Daoy (cell line): Measurements from ENCODE around the gene ST3GAL5. TPM values are rescaled to one million over a fixed set of nuclear protein-coding genes. Genes with fewer than 3 reads are reported as not detected.

ENCODE experiments used
- DNase-seq: peaks from one replicate; pipeline ENCODE4 v3.0.0-alpha.2; 2015; ENCODE audit warnings: low read depth
- total RNA-seq: library from RNA; depleted of rRNA; stranded (reverse); fragments of >200 nt; shearing (Covaris generic); gene quantifications from 2 replicates; pipeline ENCODE4 v1.2.3, GENCODE V29; 2014

The ST3GAL5 gene
- total RNA-seq, 1 experiment from 2014 or later: 31.9 TPM

DNA sequence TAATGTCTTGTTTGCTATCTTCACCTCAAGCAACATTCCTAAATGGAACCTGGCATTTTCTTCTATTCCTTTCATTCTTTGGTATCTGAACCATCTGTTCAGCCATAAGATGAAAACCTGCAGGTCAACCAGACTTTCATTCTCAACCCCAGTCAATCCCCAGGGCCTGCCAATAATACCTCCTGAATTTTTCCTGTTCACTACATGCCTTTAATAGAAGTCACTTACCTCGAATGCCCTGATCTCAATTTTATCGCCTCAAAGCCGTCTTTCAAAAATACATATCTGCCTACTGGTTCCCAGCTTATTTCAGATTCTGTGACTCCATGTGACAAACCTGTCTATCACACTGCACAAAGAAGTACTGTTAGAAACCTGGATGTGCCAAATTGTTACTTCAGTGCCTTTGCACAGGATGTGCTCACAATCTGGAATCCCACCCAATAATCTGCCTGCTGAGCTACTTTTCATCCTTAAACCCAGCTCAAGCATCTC, 22.6 kb downstream of the ST3GAL5 start:
- DNase-seq: no peak

DNA sequence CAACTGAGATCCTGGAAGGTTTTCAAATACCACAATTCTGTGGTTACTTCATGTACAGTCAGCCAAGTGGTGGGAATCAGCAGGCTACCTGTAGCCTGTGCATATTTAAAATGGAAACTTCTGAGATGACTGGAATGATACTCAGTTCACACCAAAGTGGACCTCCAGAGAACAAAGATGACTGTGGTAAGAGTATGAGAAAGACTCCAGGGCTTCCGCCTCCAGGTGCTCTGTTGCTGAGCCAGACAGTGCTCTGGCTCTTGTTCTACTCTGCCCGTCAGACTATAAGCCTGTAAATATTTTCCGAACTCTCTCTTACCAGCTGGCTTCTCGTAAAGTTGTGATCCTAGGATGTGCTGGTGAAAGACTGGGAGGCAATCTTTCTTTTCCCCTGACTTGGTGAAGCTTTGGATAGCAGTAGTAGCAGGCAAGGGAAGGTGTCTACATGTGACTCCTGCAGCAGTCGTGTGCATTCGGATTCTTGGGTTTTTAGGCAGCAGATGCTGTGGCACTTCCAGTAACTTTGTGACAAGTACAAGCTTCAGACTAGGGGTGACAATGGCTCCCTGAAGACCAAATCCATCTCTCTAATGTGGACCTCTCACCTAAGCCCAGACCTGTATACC, 23.1 kb downstream of the ST3GAL5 start:
- peak; percentile 32 for DNase-seq

DNA sequence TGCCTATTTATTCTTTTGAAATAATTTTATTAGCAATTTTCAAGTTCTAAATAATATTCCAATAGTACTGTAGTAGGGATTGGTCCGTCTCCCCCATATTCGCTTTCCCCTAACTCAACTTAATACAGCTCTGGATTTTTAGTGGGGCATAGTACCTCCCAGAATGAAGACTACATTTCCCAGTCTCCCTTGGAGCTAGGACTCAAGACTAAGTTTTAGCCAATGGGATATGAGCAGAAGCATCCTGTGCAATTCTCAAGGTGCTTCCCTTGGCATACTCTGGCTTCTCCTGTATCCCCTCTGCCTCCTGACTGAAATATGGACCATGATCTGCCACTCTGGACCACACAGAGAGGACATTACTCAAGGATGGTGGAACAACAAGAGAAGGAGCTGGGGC, 24.1 kb downstream of the ST3GAL5 start:
- no peak for DNase-seq

DNA sequence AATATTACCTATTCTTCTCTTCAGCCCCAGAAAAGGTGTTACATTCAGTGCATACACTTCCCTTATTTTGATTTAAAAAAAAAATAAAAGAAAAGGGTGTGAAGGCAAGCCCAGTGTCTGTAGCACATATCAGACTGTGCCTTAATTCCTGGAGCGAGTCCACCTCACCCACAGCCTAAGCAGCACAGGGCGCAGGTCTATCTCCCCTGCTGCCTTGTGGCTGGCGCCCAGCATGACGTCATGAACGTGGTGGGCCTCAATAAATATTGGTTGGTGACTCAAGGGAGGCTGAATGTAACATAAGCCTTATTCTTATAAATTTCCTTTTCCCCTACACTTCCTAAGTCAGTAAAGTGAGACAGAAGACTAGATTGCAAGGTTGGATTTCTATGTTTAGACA, 26.4 kb downstream of the ST3GAL5 start:
- DNase-seq: peak; percentile 92

DNA sequence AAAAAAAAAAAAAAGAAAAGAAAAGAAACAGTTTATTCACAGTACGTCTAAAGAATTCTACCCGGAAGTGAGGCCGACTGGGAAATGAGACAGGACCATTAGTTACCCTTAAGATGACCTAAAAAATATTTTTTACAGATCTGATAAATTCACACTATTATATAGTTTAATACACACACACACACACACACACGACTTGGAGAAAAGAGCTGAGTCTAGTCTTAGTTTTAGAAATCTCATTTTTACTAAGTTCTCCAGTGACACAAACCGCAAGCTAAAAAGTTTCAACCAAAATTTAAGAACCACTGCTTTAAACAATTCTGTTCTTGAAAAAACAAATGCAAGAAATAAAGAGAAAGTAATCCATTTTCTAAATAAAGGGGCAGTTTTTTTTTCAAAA, 27.1 kb downstream of the ST3GAL5 start:
- no peak for DNase-seq

DNA sequence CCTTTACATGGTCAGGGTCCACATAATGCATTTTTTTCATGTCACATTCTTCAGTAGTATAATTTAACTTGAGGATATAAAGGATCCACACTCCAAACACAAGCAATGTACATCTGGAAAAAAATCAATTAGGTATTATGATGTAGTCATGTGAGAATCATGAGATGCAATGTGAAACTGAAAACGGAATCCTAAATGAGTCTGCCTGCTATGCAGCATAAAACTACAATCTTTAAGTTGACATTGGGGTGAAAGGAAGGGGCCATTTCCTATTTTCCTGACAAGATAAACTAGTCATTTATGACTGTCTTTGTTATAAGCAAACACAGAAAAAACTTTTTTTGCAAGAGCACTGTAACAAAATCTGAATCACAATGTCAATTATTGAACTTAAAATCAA, 27.6 kb downstream of the ST3GAL5 start:
- DNase-seq: no peak

DNA sequence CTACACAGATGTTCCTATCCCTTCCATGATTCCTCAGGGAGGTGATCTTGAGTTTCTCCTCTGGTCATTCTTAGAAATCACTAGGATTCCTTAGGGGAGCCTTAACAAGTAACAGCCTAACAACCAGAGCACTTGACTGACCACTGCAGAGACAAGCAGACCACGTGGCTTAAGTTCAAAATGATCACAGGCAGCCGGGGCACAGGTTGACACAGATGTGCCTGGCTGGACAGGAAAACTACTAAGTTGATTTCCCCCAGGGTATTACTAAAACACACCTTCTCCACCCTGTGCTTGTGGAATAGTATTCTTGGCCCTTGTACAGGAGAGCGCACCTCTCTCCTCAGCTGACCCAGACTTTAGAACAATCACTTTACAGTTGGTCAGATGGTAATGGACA, 29.9 kb downstream of the ST3GAL5 start:
- no peak for DNase-seq

DNA sequence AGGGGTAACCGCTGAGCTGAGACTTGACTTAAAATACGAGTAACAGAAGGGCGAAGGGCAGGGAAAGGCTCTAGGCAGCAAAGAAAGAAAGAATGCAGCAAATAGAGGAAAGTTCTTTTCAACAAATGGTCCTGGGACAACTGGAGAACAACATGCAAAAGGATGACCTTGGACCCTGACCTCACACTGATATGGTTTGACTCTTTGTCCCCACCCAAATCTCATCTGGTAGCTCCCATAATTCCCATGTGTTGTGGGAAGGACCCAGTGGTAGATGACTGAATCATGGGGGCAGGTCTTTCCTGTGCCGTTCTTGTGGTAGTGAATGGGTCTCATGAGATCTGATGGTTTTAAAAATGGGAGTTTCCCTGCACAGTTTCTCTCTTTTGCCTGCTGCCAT, 33.9 kb downstream of the ST3GAL5 start:
- DNase-seq: no peak

DNA sequence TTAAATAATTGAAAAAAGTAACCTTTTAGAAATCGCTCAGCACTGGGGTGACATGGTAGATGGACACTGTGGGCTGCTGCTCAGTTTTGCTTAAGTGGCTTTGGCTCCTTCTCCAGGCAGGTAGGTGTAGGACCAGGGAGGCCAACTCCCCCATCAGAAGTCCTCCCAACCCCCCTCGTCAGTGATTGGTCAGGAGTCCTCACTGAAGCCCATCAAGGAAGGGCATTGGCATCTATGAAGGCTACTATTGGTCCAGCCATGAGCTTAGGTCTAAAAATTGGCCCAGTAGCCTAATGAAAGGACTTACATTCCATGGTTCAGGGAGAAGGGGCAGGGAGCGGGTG, 34.7 kb downstream of the ST3GAL5 start:
- DNase-seq: no peak

DNA sequence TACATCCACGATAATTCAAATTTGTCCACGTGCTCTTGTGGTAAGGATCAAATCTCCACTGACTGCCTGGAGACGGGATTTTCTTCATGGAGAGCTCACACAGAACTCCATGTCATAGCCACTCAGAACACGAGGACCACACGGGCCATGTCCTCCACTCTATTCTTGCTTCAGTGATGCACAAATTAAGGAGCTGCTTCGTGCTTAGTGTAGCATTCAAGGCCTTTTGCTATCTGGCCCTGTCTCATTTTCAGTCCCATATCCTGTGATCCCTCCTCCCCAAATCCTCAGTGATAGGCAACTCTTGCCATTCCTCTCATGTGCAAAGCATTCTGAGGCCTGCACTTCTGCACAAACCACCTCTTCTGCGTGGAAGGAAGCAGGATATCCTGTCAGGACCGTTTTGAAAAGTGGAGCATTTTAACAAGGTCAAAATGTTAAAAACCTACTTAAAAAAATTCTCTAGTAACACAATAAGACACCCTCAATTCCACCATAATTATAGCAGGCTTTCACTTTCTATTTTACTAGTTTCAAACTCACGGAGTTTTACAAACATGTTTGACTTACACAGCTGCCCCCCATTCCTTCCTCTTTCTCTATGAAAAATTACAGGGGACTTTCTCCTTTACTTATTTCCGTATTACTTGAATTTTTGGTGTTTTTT, 35.2 kb downstream of the ST3GAL5 start:
- no peak for DNase-seq

DNA sequence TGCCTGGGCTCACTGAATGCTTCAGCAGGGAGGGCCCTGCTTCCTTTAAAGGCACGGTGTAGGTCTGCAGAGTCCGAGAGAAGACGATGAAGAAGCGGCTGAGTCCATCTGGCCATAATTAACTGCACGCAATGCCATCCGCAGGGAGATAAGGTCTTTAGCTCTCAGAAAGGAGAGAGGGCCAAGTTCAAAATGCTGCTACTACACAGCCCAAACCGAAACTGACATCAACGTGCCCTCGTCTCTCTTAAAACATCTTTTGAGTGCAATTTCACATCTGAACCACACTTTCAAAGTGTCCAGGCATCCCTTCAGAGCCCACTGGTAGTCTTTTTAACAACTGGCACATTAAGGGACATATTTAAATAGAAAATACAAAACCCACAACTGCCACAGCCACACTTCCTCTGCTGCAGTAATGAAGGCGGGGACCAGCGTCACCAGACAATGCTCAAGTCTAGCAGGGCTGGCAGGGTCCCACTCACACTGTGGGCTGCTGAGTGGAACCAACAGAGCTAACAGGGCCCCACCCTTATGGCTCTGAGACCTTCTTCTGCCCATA, 35.8 kb downstream of the ST3GAL5 start:
- DNase-seq: no peak

DNA sequence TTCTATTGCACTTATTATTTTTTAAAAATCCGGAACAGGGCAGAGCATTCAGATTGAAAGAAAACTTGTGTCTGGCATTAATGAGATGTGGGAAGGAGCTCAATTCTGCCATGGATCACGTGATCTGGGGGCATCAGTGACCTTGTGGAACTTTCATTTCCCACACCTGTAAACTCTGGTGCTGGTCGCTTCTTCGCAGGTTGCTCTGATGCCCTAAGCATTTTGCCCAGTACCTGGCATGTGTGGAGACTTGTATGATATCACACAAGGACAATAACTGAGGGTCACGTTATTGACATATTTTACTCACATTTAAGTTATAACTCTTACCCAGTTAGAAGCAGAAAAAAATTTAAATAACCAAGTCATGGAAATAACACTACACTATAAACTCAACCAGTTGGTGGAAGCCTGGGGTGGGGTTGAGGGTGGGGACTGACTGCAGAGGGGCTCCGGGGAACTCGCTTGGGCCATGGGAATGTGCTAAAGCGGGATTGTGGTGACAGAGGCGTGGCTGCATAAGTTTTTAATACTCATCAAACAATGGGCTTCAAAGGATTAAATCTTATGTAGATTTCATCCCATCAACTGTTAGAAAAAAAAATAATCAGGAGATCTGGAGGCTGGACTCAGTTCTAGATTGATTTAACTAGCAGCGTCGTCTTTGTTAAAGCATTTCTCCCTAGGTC, 36.5 kb downstream of the ST3GAL5 start:
- DNase-seq: no peak

DNA sequence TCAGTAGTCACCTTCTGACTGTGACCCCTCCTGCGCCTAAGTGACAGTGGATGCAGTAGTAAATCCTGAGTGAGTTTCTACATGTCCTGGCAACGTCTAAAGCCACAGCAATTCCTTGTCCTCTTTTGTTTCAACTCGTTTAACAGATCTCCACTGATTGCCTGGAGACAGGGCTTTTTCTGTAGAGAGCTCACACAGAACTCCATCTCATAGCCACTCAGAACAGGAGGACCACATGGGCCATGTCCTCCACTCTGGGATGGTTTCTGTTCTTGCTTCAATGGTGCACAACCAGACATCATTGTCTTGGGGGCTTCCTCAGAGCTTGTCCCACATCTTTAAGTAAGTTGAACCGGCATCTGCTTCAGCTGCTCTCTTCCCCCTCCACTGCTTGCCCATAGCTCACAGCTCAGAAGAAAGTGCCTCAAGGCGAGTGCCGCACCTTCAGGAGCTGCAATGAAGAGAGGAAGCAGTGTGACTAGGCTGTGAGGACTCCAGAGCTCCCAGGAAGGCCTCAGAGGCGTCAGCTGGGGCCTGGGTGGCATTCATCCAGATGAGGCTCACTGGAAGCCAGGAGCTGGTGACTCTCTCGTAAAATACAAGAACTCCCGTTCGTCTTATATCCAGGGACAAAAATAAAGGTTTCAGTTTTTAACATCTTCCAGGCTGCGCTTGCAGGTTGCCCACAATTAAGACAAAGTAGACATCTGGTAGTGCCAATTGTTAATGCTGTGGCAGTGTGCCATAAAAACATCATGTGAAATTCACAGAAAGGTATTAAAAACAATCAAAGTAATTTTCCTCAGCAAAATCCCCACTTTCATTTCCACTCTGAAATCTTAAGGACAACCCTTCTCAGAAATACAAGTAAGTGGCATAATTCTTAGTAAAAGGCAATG, 37.3 kb downstream of the ST3GAL5 start:
- DNase-seq: no peak

DNA sequence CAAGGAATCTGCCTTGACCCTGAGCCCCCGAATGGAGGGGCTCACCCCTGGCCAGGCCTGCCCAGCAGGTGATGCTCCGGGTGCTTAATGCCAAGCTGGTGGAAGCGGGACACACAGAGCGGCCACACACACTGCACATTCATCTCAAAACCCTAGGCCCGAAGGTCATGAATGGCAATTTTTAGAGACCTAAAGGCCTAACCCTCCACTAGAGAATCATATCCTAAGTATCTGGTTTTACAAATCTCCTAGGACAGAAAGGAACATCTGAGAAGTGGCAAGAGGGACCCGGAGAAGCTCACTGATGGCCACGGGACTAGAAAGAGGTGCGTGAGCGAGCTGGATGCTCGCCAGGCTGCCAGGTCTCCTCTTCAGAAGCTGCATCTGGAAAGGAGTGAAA, 38.3 kb downstream of the ST3GAL5 start:
- no peak for DNase-seq

DNA sequence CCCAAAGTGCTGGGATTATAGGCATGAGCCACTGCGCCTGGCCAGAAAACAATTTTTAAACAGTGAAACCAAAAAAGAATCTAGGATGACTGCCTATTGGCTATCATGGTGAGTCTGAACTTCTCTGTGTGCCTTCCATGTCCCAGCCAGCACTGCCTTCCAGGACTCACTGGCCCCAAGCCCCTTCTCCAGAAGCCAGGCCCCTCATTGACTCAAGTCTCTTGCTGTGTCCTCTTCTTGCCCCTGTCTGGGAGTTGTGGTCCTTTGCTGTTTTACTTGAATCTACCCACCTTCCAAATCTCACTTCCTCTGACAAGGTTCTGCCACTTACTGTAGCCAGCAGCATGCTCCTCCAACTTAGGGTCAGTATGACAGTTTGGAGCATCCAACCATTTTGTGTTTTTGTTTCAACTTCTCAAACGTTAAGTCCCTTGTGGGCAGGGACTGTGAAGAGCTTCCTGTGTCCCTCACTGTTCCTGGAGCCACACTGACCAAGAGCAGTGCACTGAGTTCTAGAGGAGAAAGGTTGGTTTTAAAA, 41.7 kb downstream of the ST3GAL5 start:
- no peak for DNase-seq

DNA sequence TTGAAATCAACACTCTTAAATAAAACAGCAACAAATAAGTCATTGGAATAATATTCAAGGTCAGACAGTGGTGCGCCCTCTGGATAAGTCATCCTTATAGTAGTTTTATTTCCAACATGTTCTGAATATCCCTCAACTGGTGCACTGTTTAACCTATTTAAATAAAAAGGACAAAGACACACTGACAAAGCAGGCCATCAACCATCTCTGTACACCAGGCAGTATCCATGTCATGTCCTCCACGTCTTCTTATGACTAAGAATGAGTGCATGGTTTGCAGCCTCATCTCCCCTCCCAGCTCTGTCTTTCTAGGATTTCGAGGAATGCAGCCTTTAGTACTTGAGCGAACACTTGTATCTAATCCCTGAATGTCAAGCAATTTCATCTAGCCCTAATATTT, 42.4 kb downstream of the ST3GAL5 start:
- DNase-seq: no peak

DNA sequence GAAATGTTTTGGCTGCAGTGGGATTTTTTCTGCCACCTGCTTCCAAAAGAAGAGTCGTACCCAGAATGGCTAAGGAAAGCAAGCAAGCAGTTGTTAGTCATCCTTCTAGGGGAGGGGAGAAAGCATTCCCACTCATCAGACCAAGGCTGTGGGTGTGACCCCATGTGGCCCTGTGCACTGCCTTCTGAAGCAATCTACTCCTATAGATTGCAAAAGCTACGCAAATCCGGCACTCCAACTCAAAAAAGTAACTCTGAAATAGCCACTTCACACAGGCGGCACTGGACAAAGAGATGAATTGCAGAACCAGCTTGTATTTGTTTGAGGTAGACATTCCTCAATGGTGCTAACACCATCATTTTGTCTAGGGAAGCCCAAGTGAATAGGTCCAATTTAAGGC, 44.3 kb downstream of the ST3GAL5 start:
- no peak for DNase-seq

DNA sequence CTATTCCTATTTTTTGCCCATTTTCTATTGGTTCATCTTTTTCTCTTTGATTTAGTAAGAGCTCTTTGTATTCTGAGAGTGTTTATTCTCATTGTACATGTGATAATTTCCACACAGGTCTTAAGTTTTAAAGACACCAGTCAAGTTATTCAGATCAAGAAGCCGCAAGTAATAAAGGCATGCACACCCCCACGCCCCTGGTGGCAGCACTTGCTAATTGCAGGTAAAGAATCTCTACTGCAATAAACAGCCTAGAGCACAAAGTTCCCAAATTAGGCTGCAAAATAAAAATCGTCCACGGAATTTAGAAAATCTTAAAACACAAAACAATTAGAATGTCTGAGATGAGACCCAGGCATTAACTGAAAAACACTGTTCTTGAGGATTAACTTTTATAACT, 45.2 kb downstream of the ST3GAL5 start:
- no peak for DNase-seq

DNA sequence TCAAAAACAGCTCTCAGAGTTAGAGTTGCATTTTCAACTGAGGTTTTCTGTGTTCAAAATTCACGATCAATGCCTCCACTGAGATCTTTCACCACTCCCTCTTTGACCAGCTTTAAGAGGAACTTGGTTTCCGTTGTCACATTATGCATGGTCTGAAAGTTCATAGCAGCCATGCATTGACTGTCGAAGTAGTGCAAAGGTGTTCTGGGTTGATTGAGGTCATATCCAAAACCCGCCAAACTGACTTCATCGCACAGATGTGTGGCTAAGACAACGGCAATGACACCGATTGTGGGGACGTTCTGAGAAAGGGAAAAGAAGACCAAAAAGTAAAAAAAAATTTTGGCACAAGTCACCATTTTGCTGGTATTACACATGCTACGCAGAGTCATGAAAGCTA, 48.7 kb downstream of the ST3GAL5 start:
- no peak for DNase-seq

DNA sequence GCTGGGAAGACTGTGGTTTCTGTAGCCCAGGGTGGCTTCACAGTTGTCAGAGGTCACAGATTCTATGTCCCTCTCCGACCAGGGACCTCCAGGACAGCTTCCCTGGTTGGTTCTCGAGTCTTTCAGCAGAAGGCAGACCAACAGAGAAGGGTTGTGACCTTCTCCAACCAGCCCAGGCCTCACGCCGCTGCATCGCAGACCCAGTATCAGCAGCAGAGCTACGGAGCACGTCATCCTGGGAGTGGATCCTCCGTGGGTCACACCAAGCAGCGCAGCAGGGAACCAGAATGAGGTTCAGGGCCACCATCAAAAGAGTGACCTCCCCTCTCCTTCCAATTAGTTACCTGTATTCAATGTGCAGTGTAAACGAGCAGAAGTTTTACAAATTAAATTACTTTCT, 49.3 kb downstream of the ST3GAL5 start:
- DNase-seq: no peak

DNA sequence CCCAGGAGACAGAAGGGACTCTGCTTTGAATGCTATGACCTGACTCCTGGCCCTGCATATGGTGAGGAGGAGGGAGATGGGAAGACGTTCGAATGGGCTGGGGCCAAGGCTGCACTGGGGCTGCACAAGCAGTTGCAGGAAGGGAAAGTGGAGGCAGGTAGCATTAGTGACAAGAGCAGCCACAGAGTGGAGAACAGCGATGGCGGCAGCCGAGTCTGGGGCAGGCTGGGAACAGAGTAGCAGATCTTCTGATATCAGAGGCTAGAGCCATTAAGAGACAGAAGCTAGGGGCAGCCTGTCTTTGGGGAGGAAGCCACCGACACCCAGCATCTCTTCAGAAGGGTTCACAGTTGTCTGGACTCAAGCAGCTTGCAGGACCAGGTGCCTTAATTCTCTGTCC, 50.1 kb downstream of the ST3GAL5 start:
- DNase-seq: no peak

DNA sequence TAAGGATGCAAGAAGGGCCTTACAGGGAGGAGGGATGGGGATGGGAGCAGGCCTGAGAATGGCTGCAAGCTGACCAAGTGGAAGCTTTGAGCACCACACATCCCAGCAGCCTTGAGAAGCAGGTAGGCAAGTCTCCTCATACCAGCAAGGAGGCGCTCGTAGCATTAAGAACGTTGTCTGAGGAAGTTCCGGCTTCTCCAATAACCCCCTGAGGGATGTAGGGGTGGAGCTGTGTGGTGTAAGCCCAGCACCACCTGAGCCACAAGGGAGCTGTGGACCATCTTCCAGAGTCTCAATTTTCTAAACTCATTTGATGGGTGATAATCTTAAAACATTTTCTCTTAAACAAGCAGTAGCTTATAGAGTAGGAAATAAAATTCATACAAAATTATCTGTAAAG, 50.6 kb downstream of the ST3GAL5 start:
- DNase-seq: no peak
